Epithelial cell of proximal tubule (primary cell): ENCODE measurements around the gene PYDC2. TPM values are rescaled to one million over a fixed set of nuclear protein-coding genes. Genes with fewer than 3 reads are reported as not detected.

Experiments used
- DNase-seq: peaks from one replicate; pipeline ENCODE4 v3.0.0-alpha.2; 2011; ENCODE audit warnings: low read depth
- H3K4me3 ChIP-seq: 2 replicates; pipeline ENCODE4 v1.5.1; 2011; ENCODE audit warnings: low read depth, mild to moderate bottlenecking, low read length
- total RNA-seq: library from RNA; depleted of rRNA; stranded (reverse); fragments of >200 nt; gene quantifications from 2 replicates; pipeline ENCODE4 v1.2.3, GENCODE V29; 2015
- TF ChIP-seq, protein P1 (sequence below): conservative IDR thresholded peaks from 2 replicates; pipeline ENCODE4 v1.5.1; 2012; ENCODE audit warnings: low read depth, mild to moderate bottlenecking, low read length

Gene PYDC2
- total RNA-seq, 1 donor from 2014 or later, result not detected

- DNase-seq, result no peak
- TF ChIP-seq, protein P1, sequence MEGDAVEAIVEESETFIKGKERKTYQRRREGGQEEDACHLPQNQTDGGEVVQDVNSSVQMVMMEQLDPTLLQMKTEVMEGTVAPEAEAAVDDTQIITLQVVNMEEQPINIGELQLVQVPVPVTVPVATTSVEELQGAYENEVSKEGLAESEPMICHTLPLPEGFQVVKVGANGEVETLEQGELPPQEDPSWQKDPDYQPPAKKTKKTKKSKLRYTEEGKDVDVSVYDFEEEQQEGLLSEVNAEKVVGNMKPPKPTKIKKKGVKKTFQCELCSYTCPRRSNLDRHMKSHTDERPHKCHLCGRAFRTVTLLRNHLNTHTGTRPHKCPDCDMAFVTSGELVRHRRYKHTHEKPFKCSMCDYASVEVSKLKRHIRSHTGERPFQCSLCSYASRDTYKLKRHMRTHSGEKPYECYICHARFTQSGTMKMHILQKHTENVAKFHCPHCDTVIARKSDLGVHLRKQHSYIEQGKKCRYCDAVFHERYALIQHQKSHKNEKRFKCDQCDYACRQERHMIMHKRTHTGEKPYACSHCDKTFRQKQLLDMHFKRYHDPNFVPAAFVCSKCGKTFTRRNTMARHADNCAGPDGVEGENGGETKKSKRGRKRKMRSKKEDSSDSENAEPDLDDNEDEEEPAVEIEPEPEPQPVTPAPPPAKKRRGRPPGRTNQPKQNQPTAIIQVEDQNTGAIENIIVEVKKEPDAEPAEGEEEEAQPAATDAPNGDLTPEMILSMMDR, result no peak
- H3K4me3 ChIP-seq, result no peak overlapping the region
Observed at GRCh38 chr3:191434024-191434423, 26.9 kb upstream of the PYDC2 start.

DNA sequence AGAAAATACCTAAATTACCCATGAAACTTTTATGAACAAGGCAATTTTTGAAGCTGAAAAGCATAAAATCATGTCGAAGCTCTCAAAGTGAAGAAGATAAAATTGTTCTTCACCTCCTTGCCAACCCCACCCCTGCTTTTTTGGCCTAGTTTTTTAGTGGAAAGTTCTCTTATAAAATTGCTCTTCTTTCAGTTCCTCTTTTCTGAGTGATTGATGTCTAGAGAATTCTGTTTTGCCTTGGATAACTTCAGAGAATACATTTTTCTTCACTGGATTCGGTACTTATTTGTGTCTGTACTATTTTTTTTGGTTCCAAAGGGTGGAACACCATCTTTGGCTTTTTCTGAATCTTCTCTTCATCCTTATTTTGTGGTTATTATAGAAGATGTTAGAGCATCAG, 25.0 kb upstream of the PYDC2 start:
- TF ChIP-seq, protein P1, result no peak
- no peak for DNase-seq
- H3K4me3 ChIP-seq, result no peak overlapping the region

DNA sequence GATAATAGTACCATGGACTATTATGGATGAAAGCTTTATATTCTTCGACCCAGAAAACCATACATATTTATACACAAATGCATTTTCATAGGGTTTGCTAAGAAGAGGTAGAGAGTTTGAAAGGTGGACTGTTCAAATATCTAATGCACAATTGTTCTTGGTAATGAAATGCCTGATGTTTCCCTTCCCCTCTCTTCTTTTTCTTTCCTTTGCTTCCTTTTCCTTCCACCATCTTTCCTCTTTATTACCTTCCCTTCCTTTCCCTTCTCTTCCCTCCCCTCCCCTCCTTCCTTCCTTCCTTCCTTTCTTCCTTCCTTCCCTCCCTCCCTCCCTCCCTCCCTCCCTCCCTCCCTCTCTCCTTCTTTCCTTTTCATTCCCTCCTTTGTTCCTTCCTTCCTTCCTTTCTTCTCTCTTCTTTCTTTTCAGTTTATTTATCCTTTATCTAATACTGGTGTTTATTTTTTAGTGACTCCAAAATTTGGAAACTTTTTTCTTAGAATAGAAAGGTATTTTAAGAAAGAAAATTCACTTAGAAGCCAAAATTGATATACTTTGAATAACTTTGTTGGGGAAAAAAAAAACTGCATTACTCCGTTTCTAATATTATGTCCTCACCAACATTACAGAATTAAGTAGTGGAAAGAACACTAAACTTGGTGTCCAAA, 22.7 kb upstream of the PYDC2 start:
- no peak overlapping the region for H3K4me3 ChIP-seq
- TF ChIP-seq, protein P1, result no peak
- DNase-seq, result no peak

GRCh38 chr3:191440532-191440931, 20.4 kb upstream of the PYDC2 start:
- DNase-seq, result no peak
- TF ChIP-seq, protein P1, result no peak

GRCh38 chr3:191441687-191442086, 19.3 kb upstream of the PYDC2 start:
- TF ChIP-seq, protein P1, result no peak

More at GRCh38 chr3:191440532-191440931, 20.4 kb upstream of the PYDC2 start:
- H3K4me3 ChIP-seq, result no peak overlapping the region

GRCh38 chr3:191444569-191444968, 16.4 kb upstream of the PYDC2 start:
- TF ChIP-seq, protein P1, result no peak
- DNase-seq, result no peak
- H3K4me3 ChIP-seq, result no peak overlapping the region

More at GRCh38 chr3:191441687-191442086, 19.3 kb upstream of the PYDC2 start:
- no peak for DNase-seq
- H3K4me3 ChIP-seq, result no peak overlapping the region

DNA sequence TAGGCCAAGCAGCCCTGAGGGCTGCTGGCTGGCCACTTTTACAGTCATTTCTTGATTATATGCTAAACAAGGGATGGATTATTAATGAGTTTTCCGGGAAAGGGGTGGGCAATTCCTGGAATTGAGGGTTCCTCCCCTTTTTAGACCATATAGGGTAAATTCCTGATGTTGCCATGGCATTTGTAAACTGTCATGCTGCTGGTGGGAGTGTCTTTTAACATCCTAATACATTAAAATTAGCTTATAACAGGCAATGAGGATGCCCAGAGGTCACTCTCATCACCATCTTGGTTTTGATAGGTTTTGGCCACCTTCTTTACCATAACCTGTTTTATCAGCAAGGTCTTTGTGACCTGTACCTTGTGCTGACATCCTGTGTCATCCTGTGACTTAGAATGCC, 11.7 kb upstream of the PYDC2 start:
- no peak for DNase-seq
- TF ChIP-seq, protein P1, result no peak
- H3K4me3 ChIP-seq, result no peak overlapping the region
